ENCODE measurements around the gene KDM2A.

Gene KDM2A

GRCh38 chr11:67099831-67100324 lies 19.2 kb upstream of the KDM2A start:
- no peak overlapping the region for H3K4me3 ChIP-seq (ENCODE audit: control insufficient read depth, low read depth, low read length)
- no peak for DNase-seq (ENCODE audit: low read depth)
- TF ChIP-seq CTCF (IDR thresholded peaks at IDR 0.05; ENCODE audit: control insufficient read depth, insufficient read depth, low read depth, low read length, missing control alignments), result no peak

- no peak for DNase-seq (ENCODE audit: low read depth)
- no peak for TF ChIP-seq CTCF (IDR thresholded peaks at IDR 0.05; ENCODE audit: control insufficient read depth, insufficient read depth, low read depth, low read length, missing control alignments)
- H3K4me3 ChIP-seq (ENCODE audit: control insufficient read depth, low read depth, low read length), result no peak overlapping the region
These were observed 16.4 kb upstream of the KDM2A start for GRCh38 chr11:67102664-67103063.

GRCh38 chr11:67105964-67106363 lies 13.1 kb upstream of the KDM2A start:
- no peak for DNase-seq (ENCODE audit: low read depth)
- no peak for TF ChIP-seq CTCF (IDR thresholded peaks at IDR 0.05; ENCODE audit: control insufficient read depth, insufficient read depth, low read depth, low read length, missing control alignments)
- no peak overlapping the region for H3K4me3 ChIP-seq (ENCODE audit: control insufficient read depth, low read depth, low read length)

- no peak for DNase-seq (ENCODE audit: low read depth)
These were observed 7.8 kb upstream of the KDM2A start for GRCh38 chr11:67111261-67111660.

GRCh38 chr11:67113231-67113721 lies 5.8 kb upstream of the KDM2A start:
- no peak for DNase-seq (ENCODE audit: low read depth)
- no peak for TF ChIP-seq CTCF (IDR thresholded peaks at IDR 0.05; ENCODE audit: control insufficient read depth, insufficient read depth, low read depth, low read length, missing control alignments)
- H3K4me3 ChIP-seq (ENCODE audit: control insufficient read depth, low read depth, low read length), result no peak overlapping the region

More at GRCh38 chr11:67111261-67111660, 7.8 kb upstream of the KDM2A start:
- TF ChIP-seq CTCF (IDR thresholded peaks at IDR 0.05; ENCODE audit: control insufficient read depth, insufficient read depth, low read depth, low read length, missing control alignments), result no peak
- no peak overlapping the region for H3K4me3 ChIP-seq (ENCODE audit: control insufficient read depth, low read depth, low read length)

- TF ChIP-seq CTCF (IDR thresholded peaks at IDR 0.05; ENCODE audit: control insufficient read depth, insufficient read depth, low read depth, low read length, missing control alignments), result no peak
- H3K4me3 ChIP-seq (ENCODE audit: control insufficient read depth, low read depth, low read length), result no peak overlapping the region
- no peak for DNase-seq (ENCODE audit: low read depth)
These were observed 4.7 kb upstream of the KDM2A start for GRCh38 chr11:67114275-67114896.
